Transverse colon (tissue), 4 donors: Measurements from ENCODE around the gene IL6. TPM values are rescaled to one million over a fixed set of nuclear protein-coding genes. Genes with fewer than 3 reads are reported as not detected.

Experiments used
- DNase-seq: peaks from one replicate; pipeline ENCODE4 v3.0.0-alpha.2; 2019
- H3K27ac ChIP-seq, 4 donors: fragments of 200-600 bp; sonication (generic); 2 replicates each; pipeline ENCODE4 v1.5.1; 2016 to 2018; ENCODE audit warnings: inconsistent platforms in 4 of 4
- H3K27me3 ChIP-seq: fragments of 200-600 bp; sonication (generic); 2 replicates; pipeline ENCODE4 v1.5.1; 2017; ENCODE audit warnings: inconsistent platforms
- H3K36me3 ChIP-seq, 4 donors: fragments of 200-600 bp; sonication (generic); 2 replicates each; pipeline ENCODE4 v1.5.1; 2017 to 2019; ENCODE audit warnings: inconsistent platforms in 4 of 4
- H3K4me1 ChIP-seq, 4 donors: fragments of 200-600 bp; sonication (generic); 2 replicates each; pipeline ENCODE4 v1.5.1; 2017 to 2020; ENCODE audit warnings: inconsistent platforms in 4 of 4
- H3K4me3 ChIP-seq, 4 donors: fragments of 200-600 bp; sonication (generic); 1 replicate in 1 of 4; 2 replicates in 3 of 4; pipeline versions ENCODE4 v1.5.1 to v1.6.1; 2017 to 2019; ENCODE audit warnings: inconsistent platforms in 4 of 4
- H3K9me3 ChIP-seq, 2 donors: fragments of 200-600 bp; sonication (generic); 2 replicates each; pipeline ENCODE4 v1.5.1; 2017 to 2019; ENCODE audit warnings: inconsistent platforms in 2 of 2
- EP300 ChIP-seq: sonication (generic); formaldehyde crosslinking; IDR thresholded peaks from one replicate; pipeline ENCODE4 v1.6.1; 2017; ENCODE audit warnings: antibody characterized with exemption, low read depth
- POLR2A ChIP-seq: fragments of 450-650 bp; IDR thresholded peaks from one replicate; pipeline ENCODE4 v1.6.1; 2016; ENCODE audit warnings: antibody characterized with exemption, mild to moderate bottlenecking, moderate library complexity
- POLR2AphosphoS5 ChIP-seq, 3 donors: sonication (generic); formaldehyde crosslinking; IDR thresholded peaks; one replicate each; pipeline ENCODE4 v1.6.1; 2016; ENCODE audit warnings: antibody characterized with exemption in 3 of 3
- WGBS, 2 donors: methylation state at CpG; one replicate each; pipeline ENCODE4 v1.1.5; 2018; ENCODE audit warnings: low coverage in 1 of 2; 5-methylcytosine and 5-hydroxymethylcytosine counted together
- in situ Hi-C, 4 donors: fragments of 200-750 bp; cut with MboI; loops; one replicate each; pipeline versions ENCODE4 v1.15.0 to v1.15.1; 2017; ENCODE audit warnings: low sequenced_read_pairs in 3 of 4, low pct_ligation_motif_present in 1 of 4, low pct_unique_long_range_greater_than_20kb in 1 of 4
- intact Hi-C: fragments of 100-400 bp; cut with DNase I; formaldehyde crosslinking; loops from one replicate; pipeline ENCODE4 v1.15.1; 2023; ENCODE audit warnings: low total_unique reads
- total RNA-seq, 4 donors: library from RNA; depleted of rRNA; stranded (reverse); fragments of >200 nt; gene quantifications; one replicate each; pipeline ENCODE4 v1.1.0, GENCODE V29; 2016
- TF ChIP-seq, protein P1 (sequence below), 5 experiments: fragments of 200-600 bp in 3 of 5; fragments of 450-650 bp in 2 of 5; sonication (generic) in 3 of 5; IDR thresholded peaks; 1 replicate in 2 of 5; 2 replicates in 3 of 5; pipeline ENCODE4 v1.5.1; 2016 to 2017; ENCODE audit warnings: antibody characterized with exemption in 5 of 5, inconsistent platforms in 3 of 5, mild to moderate bottlenecking in 2 of 5, moderate library complexity in 1 of 5

Gene IL6
- total RNA-seq, 4 donors from 2014 or later = 0.82 to 10.8 (median 1.9) TPM; not detected in 1

DNA sequence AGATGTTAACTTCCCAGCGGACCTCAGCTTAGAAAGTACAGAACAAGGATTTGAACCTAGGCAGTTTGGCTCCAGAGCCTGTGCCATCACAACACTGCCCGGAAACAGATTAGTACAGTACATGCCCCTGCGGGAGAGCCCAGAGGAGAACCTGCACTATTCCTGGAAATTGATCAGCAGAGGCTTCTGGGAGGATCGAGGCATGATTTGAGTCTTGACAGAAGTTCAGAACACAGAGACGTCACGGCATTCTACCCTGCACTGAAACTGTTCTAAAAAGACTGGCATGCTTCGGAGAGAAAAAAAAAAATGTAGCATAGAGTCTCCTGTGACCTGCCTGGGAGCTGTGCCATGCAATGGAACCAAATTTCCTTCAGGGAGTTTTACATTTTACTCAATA is 9.2 kb upstream of the IL6 start:
- H3K27me3 ChIP-seq = no peaks in the 10 kb centered on the region
- no peaks in the 10 kb centered on the region for H3K36me3 ChIP-seq
- H3K4me3 ChIP-seq = no peak overlapping the region
- intact Hi-C loops = no loop called here
- 82 to 87% methylated on average over 3 to 7 of the region's 7 CpGs for WGBS, 2 donors
- in situ Hi-C loops = no loop called here
- no peaks in the 10 kb centered on the region for H3K9me3 ChIP-seq
- TF ChIP-seq EP300 = no peak
- no peak for TF ChIP-seq POLR2A
- TF ChIP-seq POLR2AphosphoS5 (IDR thresholded peaks at IDR 0.05) = no peak
- TF ChIP-seq, protein P1, sequence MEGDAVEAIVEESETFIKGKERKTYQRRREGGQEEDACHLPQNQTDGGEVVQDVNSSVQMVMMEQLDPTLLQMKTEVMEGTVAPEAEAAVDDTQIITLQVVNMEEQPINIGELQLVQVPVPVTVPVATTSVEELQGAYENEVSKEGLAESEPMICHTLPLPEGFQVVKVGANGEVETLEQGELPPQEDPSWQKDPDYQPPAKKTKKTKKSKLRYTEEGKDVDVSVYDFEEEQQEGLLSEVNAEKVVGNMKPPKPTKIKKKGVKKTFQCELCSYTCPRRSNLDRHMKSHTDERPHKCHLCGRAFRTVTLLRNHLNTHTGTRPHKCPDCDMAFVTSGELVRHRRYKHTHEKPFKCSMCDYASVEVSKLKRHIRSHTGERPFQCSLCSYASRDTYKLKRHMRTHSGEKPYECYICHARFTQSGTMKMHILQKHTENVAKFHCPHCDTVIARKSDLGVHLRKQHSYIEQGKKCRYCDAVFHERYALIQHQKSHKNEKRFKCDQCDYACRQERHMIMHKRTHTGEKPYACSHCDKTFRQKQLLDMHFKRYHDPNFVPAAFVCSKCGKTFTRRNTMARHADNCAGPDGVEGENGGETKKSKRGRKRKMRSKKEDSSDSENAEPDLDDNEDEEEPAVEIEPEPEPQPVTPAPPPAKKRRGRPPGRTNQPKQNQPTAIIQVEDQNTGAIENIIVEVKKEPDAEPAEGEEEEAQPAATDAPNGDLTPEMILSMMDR (IDR thresholded peaks at IDR 0.05) = no peak
- no peak overlapping the region for H3K27ac ChIP-seq
- DNase-seq = no peak
- peaks cover 0 to 5% (median 0%) of the 10 kb centered on the region in 4 donors for H3K4me1 ChIP-seq

DNA sequence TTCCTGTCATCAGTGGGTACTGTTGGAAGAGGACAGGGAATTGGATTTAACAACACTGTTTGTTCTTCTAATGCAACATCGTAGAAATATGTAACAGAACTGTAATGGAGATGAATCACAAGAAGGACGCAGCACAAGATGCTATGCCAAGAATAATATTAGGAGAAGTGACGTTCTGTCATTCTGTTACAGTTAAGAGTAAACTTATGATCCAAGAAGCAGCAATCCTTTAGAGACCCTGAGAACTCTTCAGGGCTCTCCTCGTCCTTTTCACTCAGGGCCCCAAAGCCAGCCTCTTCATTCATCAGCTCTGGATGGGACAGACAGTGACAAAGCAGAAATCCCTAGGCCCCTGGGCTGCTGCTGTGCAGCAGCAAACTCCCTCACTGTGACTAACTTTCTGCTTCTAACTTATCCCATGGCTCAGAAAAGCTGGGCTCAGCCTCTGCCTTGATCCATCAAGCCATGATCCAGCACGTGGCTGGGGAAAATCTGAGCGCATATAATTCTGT is 8.7 kb upstream of the IL6 start:
- Histone ChIP-seq H3K4me3 (no peak overlapping the region), H3K4me1 (peaks cover 0 to 10% (median under 1%) of the 10 kb centered on the region in 4 donors), H3K27ac (peak overlapping the region in 1 of 4 donors; percentile 18), H3K9me3 (no peaks in the 10 kb centered on the region), H3K36me3 (no peaks in the 10 kb centered on the region), H3K27me3 (no peaks in the 10 kb centered on the region)
- TF ChIP-seq, protein P1 (IDR thresholded peaks at IDR 0.05) = no peak
- no peak for TF ChIP-seq POLR2A
- TF ChIP-seq POLR2AphosphoS5 (IDR thresholded peaks at IDR 0.05) = no peak
- TF ChIP-seq EP300 = no peak
- in situ Hi-C loops (no loop called here), intact Hi-C loops (no loop called here)
- DNase-seq = no peak
- 16 to 51% methylated on average over 3 to 6 of the region's 6 CpGs for WGBS, 2 donors

DNA sequence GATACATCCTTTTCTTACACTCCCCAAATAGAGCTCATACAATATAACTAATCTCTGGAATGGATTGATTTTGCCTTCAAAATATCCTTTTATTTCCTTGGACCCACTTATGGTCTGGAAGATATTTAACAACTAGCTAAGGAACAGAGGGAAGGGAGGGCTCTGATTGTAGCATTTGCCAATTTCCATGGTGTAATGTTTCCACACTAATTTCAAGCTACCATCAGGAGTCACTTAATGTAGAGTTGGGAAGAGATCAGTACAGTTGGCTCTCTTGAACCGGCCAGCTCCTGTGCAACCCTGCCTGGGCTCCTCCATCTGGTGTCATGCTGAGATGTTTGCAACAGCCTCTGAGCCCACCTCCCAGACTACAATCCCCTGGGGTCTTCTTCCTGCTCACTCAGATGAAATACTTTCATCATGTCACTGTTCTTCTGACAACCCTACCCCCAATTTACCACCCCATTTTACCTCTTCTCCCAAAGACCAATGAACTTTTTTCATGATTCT is 8.0 kb upstream of the IL6 start:
- intact Hi-C loops (no loop called here), in situ Hi-C loops (no loop called here)
- Histone ChIP-seq H3K36me3 (no peaks in the 10 kb centered on the region), H3K27ac (no peak overlapping the region), H3K4me1 (peaks cover 4 to 17% (median 5%) of the 10 kb centered on the region in 4 donors), H3K9me3 (no peaks in the 10 kb centered on the region), H3K27me3 (no peaks in the 10 kb centered on the region), H3K4me3 (no peak overlapping the region)
- DNase-seq = no peak
- TF ChIP-seq EP300 (no peak), POLR2A (no peak), POLR2AphosphoS5 (IDR thresholded peaks at IDR 0.05) (no peak)
- TF ChIP-seq, protein P1 (IDR thresholded peaks at IDR 0.05) = no peak
- 43 to 54% methylated on average over 1 of the region's 1 CpG for WGBS, 2 donors

DNA sequence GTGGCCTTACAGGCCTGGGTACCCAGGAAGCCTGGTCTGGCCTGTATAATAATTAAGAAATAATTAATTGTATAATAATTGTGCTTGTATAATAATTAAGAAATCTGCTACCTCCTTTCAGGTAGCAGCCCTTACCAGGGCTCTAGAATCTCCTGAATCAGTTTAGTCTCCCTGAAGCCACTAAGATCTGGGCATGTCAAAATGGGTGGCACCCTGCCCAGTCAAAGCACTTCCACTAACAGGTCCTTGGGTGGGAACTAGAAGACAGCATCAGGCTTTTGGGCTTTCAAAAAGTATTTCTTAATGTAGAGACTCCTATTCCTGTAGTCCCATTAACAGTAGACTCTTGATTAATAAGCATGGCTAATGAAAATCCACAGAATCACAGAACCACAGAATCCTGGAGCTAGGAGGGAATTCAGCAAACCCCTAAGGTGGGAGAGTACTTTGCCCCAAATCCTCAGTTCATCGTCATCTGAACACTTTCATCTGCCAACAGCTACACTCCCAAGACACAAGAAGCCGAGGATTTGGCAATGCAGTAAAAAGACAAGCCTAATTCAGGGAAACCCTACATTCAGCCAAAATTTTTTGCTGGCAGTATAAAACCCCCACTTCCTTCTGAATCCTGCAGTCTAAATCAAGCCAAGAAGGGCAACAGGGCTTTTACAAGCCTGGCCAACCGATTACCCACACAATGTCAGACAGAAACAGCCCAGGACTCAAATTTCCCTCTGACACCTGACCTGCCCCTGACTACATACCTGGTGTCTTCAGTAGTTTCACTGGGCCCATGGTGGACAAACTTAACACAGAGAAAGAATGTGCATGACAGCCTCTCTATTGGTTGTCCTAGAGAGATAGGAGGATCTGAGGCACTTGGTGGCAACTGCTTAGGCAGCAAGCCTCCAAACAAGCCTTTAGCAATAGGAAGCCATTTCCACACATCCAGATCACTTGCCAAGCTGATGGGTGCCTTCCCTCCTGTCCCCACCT is 5.9 kb upstream of the IL6 start:
- Histone ChIP-seq H3K4me1 (peaks cover 5 to 30% (median 6%) of the 10 kb centered on the region in 4 donors), H3K36me3 (no peaks in the 10 kb centered on the region), H3K27me3 (no peaks in the 10 kb centered on the region), H3K9me3 (no peaks in the 10 kb centered on the region), H3K27ac (no peak overlapping the region), H3K4me3 (no peak overlapping the region)
- no peak for DNase-seq
- TF ChIP-seq EP300 (no peak), POLR2A (no peak), POLR2AphosphoS5 (IDR thresholded peaks at IDR 0.05) (no peak)
- TF ChIP-seq, protein P1 (IDR thresholded peaks at IDR 0.05) = no peak
- in situ Hi-C loops = loop anchor here in 2 of 4 donors (10.0 kb wide), 1 partner anchor 156 kb away; no protein-coding TSS in a partner anchor
- intact Hi-C loops = no loop called here
- WGBS, 2 donors = 71 to 93% methylated on average over 2 to 3 of the region's 3 CpGs
